ENCODE measurements around the gene VKORC1. TPM values are rescaled to one million over a fixed set of nuclear protein-coding genes. Genes with fewer than 3 reads are reported as not detected.

Gene VKORC1
- total RNA-seq, 1 donor from 2014 or later, result 72.7 TPM

- DNase-seq, result no peak
- Histone ChIP-seq H3K9me3 (no peaks in the 10 kb centered on the region), H3K27ac (no peak overlapping the region), H3K4me1 (peaks cover 22% of the 10 kb centered on the region), H3K27me3 (no peaks in the 10 kb centered on the region), H3K4me3 (no peak overlapping the region), H3K36me3 (peaks cover 38% of the 10 kb centered on the region)
- intact Hi-C loops (cut with DNase I), result no loop called here
- no peak for ATAC-seq
- TF ChIP-seq, protein P1, sequence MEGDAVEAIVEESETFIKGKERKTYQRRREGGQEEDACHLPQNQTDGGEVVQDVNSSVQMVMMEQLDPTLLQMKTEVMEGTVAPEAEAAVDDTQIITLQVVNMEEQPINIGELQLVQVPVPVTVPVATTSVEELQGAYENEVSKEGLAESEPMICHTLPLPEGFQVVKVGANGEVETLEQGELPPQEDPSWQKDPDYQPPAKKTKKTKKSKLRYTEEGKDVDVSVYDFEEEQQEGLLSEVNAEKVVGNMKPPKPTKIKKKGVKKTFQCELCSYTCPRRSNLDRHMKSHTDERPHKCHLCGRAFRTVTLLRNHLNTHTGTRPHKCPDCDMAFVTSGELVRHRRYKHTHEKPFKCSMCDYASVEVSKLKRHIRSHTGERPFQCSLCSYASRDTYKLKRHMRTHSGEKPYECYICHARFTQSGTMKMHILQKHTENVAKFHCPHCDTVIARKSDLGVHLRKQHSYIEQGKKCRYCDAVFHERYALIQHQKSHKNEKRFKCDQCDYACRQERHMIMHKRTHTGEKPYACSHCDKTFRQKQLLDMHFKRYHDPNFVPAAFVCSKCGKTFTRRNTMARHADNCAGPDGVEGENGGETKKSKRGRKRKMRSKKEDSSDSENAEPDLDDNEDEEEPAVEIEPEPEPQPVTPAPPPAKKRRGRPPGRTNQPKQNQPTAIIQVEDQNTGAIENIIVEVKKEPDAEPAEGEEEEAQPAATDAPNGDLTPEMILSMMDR (IDR thresholded peaks at IDR 0.05), result no peak
Observed at GRCh38 chr16:31114468-31114867, 19.9 kb upstream of the VKORC1 start.

- peaks cover 20% of the 10 kb centered on the region for H3K4me1 ChIP-seq
- no peak overlapping the region for H3K4me3 ChIP-seq
- H3K27ac ChIP-seq, result peak overlapping the region; percentile 31
- no peaks in the 10 kb centered on the region for H3K27me3 ChIP-seq
- H3K9me3 ChIP-seq, result no peaks in the 10 kb centered on the region
- ATAC-seq (peak; percentile 0), DNase-seq (no peak)
- H3K36me3 ChIP-seq, result peaks cover 30% of the 10 kb centered on the region
- TF ChIP-seq, protein P1 (IDR thresholded peaks at IDR 0.05), result no peak
- intact Hi-C loops (cut with DNase I), result no loop called here
Observed at GRCh38 chr16:31113121-31114120, 18.8 kb upstream of the VKORC1 start.

DNA sequence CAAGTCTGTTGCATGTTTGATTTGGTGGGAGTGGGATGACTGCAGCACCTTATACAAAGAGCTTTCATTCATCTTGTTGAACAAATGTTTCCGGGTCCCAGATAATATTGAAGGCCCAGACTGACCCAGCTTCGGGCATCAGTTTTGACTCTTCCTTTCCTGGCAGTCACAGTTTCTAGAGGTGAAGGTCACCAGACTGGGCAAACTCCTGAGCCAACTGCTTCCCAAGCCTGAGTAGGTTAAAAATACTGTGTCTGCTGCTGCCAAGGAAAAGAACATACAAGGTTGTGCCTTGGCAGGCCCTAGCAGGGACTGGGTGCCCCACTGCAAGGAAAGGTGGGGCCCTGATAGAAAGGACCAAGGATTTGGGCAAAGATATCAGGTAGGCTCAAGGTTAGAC lies 18.1 kb upstream of the VKORC1 start:
- intact Hi-C loops (cut with DNase I), result no loop called here
- ATAC-seq (no peak), DNase-seq (no peak)
- Histone ChIP-seq H3K27me3 (no peaks in the 10 kb centered on the region), H3K4me3 (no peak overlapping the region), H3K27ac (peak overlapping the region; percentile 27), H3K36me3 (peaks cover 30% of the 10 kb centered on the region), H3K4me1 (peaks cover 22% of the 10 kb centered on the region), H3K9me3 (no peaks in the 10 kb centered on the region)
- TF ChIP-seq, protein P1 (IDR thresholded peaks at IDR 0.05), result no peak

- intact Hi-C loops (cut with DNase I), result no loop called here
- Histone ChIP-seq H3K9me3 (no peaks in the 10 kb centered on the region), H3K4me1 (peaks cover 24% of the 10 kb centered on the region), H3K36me3 (peaks cover 30% of the 10 kb centered on the region), H3K27ac (no peak overlapping the region), H3K27me3 (no peaks in the 10 kb centered on the region), H3K4me3 (no peak overlapping the region)
- ATAC-seq (no peak), DNase-seq (no peak)
- TF ChIP-seq, protein P1 (IDR thresholded peaks at IDR 0.05), result no peak
Observed at GRCh38 chr16:31111881-31112466, 17.4 kb upstream of the VKORC1 start.

DNA sequence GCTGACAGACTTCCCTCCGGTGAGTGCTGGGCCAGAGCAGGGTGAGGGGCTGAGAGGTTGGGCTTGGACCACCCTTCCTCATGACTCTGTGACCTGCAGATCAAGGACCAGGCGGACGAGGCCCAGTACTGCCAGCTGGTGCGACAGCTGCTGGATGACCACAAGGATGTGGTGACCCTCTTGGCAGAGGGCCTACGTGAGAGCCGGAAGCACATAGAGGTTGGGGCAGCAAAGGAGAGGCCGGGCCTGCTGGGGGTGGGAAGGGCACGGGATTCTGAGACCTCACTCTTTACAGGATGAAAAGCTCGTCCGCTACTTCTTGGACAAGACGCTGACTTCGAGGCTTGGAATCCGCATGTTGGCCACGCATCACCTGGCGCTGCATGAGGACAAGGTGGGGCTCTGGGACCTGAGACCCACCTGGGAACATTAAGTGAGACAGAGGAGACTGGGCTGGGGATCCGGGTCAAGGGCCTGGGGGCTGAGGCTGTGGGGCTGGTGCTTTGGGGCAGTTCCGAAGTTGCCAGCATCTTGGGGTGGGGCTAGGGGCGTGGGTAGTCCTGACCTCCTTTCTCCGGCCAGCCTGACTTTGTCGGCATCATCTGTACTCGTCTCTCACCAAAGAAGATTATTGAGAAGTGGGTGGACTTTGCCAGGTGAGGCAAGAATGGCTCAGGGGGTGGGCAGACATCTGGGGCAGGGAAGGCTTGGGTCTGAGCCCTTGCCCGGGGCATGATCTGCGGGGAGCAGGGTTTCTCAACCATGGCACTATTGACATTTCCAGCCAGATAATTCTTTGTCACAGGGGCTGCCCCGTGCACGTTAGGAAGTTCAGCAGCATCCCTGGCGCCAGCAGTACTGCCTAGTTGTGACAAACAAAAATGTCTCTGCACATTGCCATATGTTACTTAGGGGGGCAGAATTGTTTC lies 15.8 kb upstream of the VKORC1 start:
- Histone ChIP-seq H3K4me3 (no peak overlapping the region), H3K4me1 (peaks cover 26% of the 10 kb centered on the region), H3K36me3 (peaks cover 30% of the 10 kb centered on the region), H3K9me3 (no peaks in the 10 kb centered on the region), H3K27me3 (no peaks in the 10 kb centered on the region), H3K27ac (no peak overlapping the region)
- ATAC-seq (no peak), DNase-seq (no peak)
- intact Hi-C loops (cut with DNase I), result no loop called here
- TF ChIP-seq, protein P1 (IDR thresholded peaks at IDR 0.05), result no peak
